Fibroblast of the aortic adventitia (primary cell): ENCODE measurements around the gene BCO2. TPM values are rescaled to one million over a fixed set of nuclear protein-coding genes. Genes with fewer than 3 reads are reported as not detected.

Experiments used
- DNase-seq: peaks from one replicate; pipeline ENCODE4 v3.0.0-alpha.2; 2010; ENCODE audit warnings: low read depth
- H3K4me3 ChIP-seq: 2 replicates; pipeline ENCODE4 v1.5.1; 2011; ENCODE audit warnings: low read depth, mild to moderate bottlenecking, control low read depth, low read length, moderate library complexity
- CTCF ChIP-seq: IDR thresholded peaks from 2 replicates; pipeline ENCODE4 v1.5.1; 2011; ENCODE audit warnings: mild to moderate bottlenecking, low read length, control low read depth, inconsistent platforms; ENCODE audit not compliant: insufficient read depth
- total RNA-seq: library from RNA; depleted of rRNA; stranded (reverse); fragments of >200 nt; gene quantifications from 2 replicates; pipeline ENCODE4 v1.2.3, GENCODE V29; 2012; ENCODE audit warnings: low replicate concordance

The BCO2 gene
- total RNA-seq, 1 donor: 1.5 TPM

GRCh38 chr11:112223754-112224532, 48.6 kb downstream of the BCO2 start:
- TF ChIP-seq CTCF: no peak
- no peak for DNase-seq
- H3K4me3 ChIP-seq: no peak overlapping the region

- TF ChIP-seq CTCF: no peak
- no peak for DNase-seq
- H3K4me3 ChIP-seq: peak overlapping the region; percentile 93
Measured at GRCh38 chr11:112225753-112226061, 50.4 kb downstream of the BCO2 start.

GRCh38 chr11:112226062-112226830, 50.9 kb downstream of the BCO2 start, which contains the start of gene PTS:
Gene PTS (plus strand): TSS chr11:112226428. CDS start chr11:112226444, 16 bp downstream.
- H3K4me3 ChIP-seq: peak within 1 kb of the TSS; percentile 93
- peak; percentile 88 for DNase-seq
- TF ChIP-seq CTCF: no peak

GRCh38 chr11:112226831-112227401, 51.6 kb downstream of the BCO2 start:
- no peak for TF ChIP-seq CTCF
- peak overlapping the region; percentile 93 for H3K4me3 ChIP-seq
- DNase-seq: peak; percentile 60

- H3K4me3 ChIP-seq: peak overlapping the region; percentile 93
- TF ChIP-seq CTCF: no peak
- DNase-seq: no peak
Measured at GRCh38 chr11:112227471-112227870, 52.2 kb downstream of the BCO2 start.

GRCh38 chr11:112228706-112229105, 53.4 kb downstream of the BCO2 start:
- TF ChIP-seq CTCF: no peak
- DNase-seq: no peak
- H3K4me3 ChIP-seq: no peak overlapping the region
